Endothelial cell of umbilical vein (primary cell): Measurements from ENCODE around the gene ZSWIM5.

Experiments
- EZH2 ChIP-seq: IDR thresholded peaks from 2 replicates; pipeline ENCODE4 v1.6.1; 2012; ENCODE audit warnings: borderline replicate concordance, low read depth, mild to moderate bottlenecking, moderate library complexity, low read length, inconsistent platforms; ENCODE audit not compliant: severe bottlenecking
- GATA2 ChIP-seq: IDR thresholded peaks from 2 replicates; pipeline ENCODE4 v1.7.0; 2011; ENCODE audit warnings: low read depth, mild to moderate bottlenecking, moderate library complexity, mixed read lengths, low read length; ENCODE audit not compliant: insufficient read length, insufficient read depth
- POLR2A ChIP-seq: IDR thresholded peaks from 2 replicates; pipeline ENCODE4 v1.6.1; 2012; ENCODE audit warnings: low read depth, mild to moderate bottlenecking, control low read depth, low read length
- TF ChIP-seq, protein P1 (sequence below), 2 donors: IDR thresholded peaks; 1 replicate in 1 of 2; 2 replicates in 1 of 2; pipeline ENCODE4 v1.5.1; 2011; ENCODE audit warnings: low read length in 2 of 2, mild to moderate bottlenecking in 2 of 2, moderate library complexity in 2 of 2, control low read depth in 1 of 2, inconsistent platforms in 1 of 2, low read depth in 1 of 2; ENCODE audit not compliant: insufficient read depth in 1 of 2; ENCODE audit errors: extremely low read depth in 1 of 2

DNA sequence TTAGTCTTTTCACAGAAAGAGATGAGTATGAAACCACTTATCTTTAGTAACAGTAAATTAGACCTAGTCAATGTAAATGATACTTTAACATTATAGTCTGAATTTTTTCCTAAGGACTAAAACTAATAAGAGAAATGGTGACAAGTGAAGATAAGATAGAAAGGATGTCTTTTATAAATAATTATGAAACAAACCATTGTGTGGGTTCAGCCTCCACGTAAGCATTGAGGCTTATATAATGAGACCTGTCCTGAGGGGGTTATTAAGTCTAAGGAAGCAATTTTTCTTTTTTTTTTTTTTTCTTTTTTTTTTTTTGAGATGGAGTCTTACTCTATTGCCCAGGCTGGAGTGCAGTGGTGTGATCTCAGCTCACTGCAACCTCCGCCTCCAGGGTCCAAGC lies 138.6 kb downstream of the ZSWIM5 start:
- TF ChIP-seq EZH2: no peak
- TF ChIP-seq, protein P1, sequence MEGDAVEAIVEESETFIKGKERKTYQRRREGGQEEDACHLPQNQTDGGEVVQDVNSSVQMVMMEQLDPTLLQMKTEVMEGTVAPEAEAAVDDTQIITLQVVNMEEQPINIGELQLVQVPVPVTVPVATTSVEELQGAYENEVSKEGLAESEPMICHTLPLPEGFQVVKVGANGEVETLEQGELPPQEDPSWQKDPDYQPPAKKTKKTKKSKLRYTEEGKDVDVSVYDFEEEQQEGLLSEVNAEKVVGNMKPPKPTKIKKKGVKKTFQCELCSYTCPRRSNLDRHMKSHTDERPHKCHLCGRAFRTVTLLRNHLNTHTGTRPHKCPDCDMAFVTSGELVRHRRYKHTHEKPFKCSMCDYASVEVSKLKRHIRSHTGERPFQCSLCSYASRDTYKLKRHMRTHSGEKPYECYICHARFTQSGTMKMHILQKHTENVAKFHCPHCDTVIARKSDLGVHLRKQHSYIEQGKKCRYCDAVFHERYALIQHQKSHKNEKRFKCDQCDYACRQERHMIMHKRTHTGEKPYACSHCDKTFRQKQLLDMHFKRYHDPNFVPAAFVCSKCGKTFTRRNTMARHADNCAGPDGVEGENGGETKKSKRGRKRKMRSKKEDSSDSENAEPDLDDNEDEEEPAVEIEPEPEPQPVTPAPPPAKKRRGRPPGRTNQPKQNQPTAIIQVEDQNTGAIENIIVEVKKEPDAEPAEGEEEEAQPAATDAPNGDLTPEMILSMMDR (IDR thresholded peaks at IDR 0.05; ENCODE audit: extremely low read depth in 1 of 2, insufficient read depth in 1 of 2, low read depth in 1 of 2, low read length in 2 of 2): no peak
- TF ChIP-seq POLR2A: no peak
- no peak for TF ChIP-seq GATA2
